MCF 10A (cell line): ENCODE results near the gene CCDC85A. TPM values are rescaled to one million over a fixed set of nuclear protein-coding genes. Genes with fewer than 3 reads are reported as not detected.

Source experiments
- BruUV-seq: library from RNA; stranded (reverse); fragments of 400-500 nt; replicated peaks from 2 replicates; lab custom pipeline; 2021; lab: Mats Ljungman, UMichigan
- CTCF ChIA-PET: fragments of 300-600 bp; sonication (Branson Sonifier 250); formaldehyde crosslinking; extraction: SDS; loops from one replicate; lab custom pipeline; 2021; ENCODE audit warnings: antibody characterized with exemption, inconsistent platforms; lab: Yijun Ruan, JAX
- POLR2A ChIA-PET: fragments of 300-600, 350-650 bp; sonication (Branson Sonifier 250); formaldehyde crosslinking; extraction: SDS; loops from one replicate; lab custom pipeline; 2020; ENCODE audit warnings: antibody characterized with exemption, inconsistent platforms; lab: Yijun Ruan, JAX
- DNase-seq: peaks from one replicate; pipeline ENCODE4 v3.0.0-alpha.2; 2018; ENCODE audit not compliant: unreplicated experiment
- H3K27ac Mint-ChIP-seq: one replicate; pipeline ENCODE4 v1.8.0; 2022; ENCODE audit warnings: mild to moderate bottlenecking, low read depth, mixed read lengths; ENCODE audit not compliant: unreplicated experiment
- H3K27me3 Mint-ChIP-seq: one replicate; pipeline ENCODE4 v1.8.0; 2022; ENCODE audit warnings: mixed read lengths; ENCODE audit not compliant: insufficient read depth, unreplicated experiment
- H3K36me3 Mint-ChIP-seq: one replicate; pipeline ENCODE4 v1.8.0; 2022; ENCODE audit warnings: mild to moderate bottlenecking, moderate library complexity, mixed read lengths; ENCODE audit not compliant: insufficient read depth, unreplicated experiment
- H3K4me1 Mint-ChIP-seq: one replicate; pipeline ENCODE4 v1.8.0; 2022; ENCODE audit warnings: mixed read lengths; ENCODE audit not compliant: insufficient read depth, unreplicated experiment
- H3K4me3 Mint-ChIP-seq: one replicate; pipeline ENCODE4 v1.8.0; 2022; ENCODE audit warnings: mild to moderate bottlenecking, moderate library complexity, mixed read lengths; ENCODE audit not compliant: unreplicated experiment
- H3K9me3 Mint-ChIP-seq: one replicate; pipeline ENCODE4 v1.8.0; 2022; ENCODE audit warnings: mixed read lengths; ENCODE audit not compliant: unreplicated experiment
- CTCF ChIP-seq: fragments of 200-600 bp; IDR thresholded peaks from one replicate; pipeline ENCODE4 v1.8.0; 2022; ENCODE audit warnings: antibody characterized with exemption, mild to moderate bottlenecking; ENCODE audit not compliant: unreplicated experiment
- intact Hi-C: fragments of 100-400 bp; cut with micrococcal nuclease; formaldehyde crosslinking; loops from 2 replicates; pipeline ENCODE4 v1.14.1; 2022
- total RNA-seq: library from RNA; stranded (reverse); gene quantifications from 2 replicates; pipeline ENCODE4 v1.2.3, GENCODE V29; 2022

CCDC85A gene
- total RNA-seq, 1 experiment from 2014 or later, result 0.16 TPM

GRCh38 chr2:56287974-56288373 is 104.2 kb downstream of the CCDC85A start:
- Mint-ChIP-seq H3K27me3 (no peaks in the 10 kb centered on the region), H3K36me3 (no peaks in the 10 kb centered on the region), H3K4me3 (no peak overlapping the region), H3K4me1 (peaks cover 9% of the 10 kb centered on the region), H3K9me3 (no peaks in the 10 kb centered on the region), H3K27ac (no peak overlapping the region)
- BruUV-seq, result no TSS peak
- CTCF ChIA-PET, result interaction anchor here (0.6 kb wide), 1 partner anchor 413 kb away, joined by 5 read pairs; no protein-coding TSS in a partner anchor
- intact Hi-C loops, result loop anchor here (10.0 kb wide), 1 partner anchor 93 kb away; no protein-coding TSS in a partner anchor
- POLR2A ChIA-PET, result no interaction called here
- no peak for TF ChIP-seq CTCF
- no peak for DNase-seq

- Mint-ChIP-seq H3K36me3 (no peaks in the 10 kb centered on the region), H3K4me3 (no peak overlapping the region), H3K27ac (no peak overlapping the region), H3K9me3 (no peaks in the 10 kb centered on the region), H3K27me3 (no peaks in the 10 kb centered on the region), H3K4me1 (peaks cover 9% of the 10 kb centered on the region)
- POLR2A ChIA-PET, result interaction anchor here (0.7 kb wide), 1 partner anchor 235 kb away, joined by 3 read pairs; no protein-coding TSS in a partner anchor
- no peak for DNase-seq
- no TSS peak for BruUV-seq
- CTCF ChIA-PET, result interaction anchor here (1.0 to 1.1 kb wide), 2 partner anchors 25 to 337 kb away, joined by 3 read pairs; no protein-coding TSS in a partner anchor
- intact Hi-C loops, result loop anchor here (10.0 kb wide), 1 partner anchor 94 kb away; no protein-coding TSS in a partner anchor
- no peak for TF ChIP-seq CTCF
Observed at GRCh38 chr2:56288838-56289580, 105.2 kb downstream of the CCDC85A start.

DNA sequence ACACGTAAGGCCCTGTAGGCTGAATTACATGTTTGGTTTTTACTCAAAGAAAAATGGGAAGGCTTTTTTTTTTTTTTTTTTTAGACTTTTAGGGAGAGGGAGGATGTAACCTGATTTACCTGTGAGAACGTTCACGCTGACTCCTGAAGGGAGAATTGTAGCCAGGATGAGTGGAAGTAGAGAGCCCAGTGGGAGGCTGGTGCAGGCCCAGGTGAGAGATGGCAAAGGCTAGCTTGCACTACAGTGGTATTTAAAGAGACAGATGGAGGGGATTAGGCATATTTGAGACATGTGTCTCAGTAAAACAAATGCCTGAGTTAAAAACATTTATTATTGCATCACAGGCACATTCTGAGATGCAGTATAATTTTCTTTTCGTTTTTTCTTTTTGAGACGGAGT is 107.9 kb downstream of the CCDC85A start:
- no peak for TF ChIP-seq CTCF
- ChIA-PET CTCF (no interaction called here), POLR2A (no interaction called here)
- H3K9me3 Mint-ChIP-seq, result no peaks in the 10 kb centered on the region
- H3K4me3 Mint-ChIP-seq, result no peak overlapping the region
- H3K27ac Mint-ChIP-seq, result no peak overlapping the region
- BruUV-seq, result no TSS peak
- DNase-seq, result no peak
- H3K36me3 Mint-ChIP-seq, result no peaks in the 10 kb centered on the region
- H3K4me1 Mint-ChIP-seq, result peaks cover 9% of the 10 kb centered on the region
- intact Hi-C loops, result no loop called here
- no peaks in the 10 kb centered on the region for H3K27me3 Mint-ChIP-seq

DNA sequence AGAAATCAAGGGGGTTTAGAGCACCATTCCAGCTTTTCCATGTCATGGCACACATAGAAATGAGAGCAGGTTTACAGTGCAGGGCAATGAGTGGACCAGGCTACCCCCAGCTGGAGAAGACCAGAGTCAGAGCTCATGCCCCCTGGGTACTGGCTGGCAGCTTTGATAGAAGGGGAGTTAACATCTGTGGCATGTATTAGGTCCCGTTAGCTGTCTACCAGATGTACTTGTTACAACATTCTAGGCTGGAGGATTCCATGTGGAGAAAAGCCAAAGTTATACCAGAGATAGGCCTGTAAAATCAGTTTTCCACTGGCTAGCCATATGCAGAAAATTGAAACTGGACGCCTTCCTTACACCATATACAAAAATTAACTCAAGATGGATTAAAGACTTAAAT is 109.2 kb downstream of the CCDC85A start:
- intact Hi-C loops, result no loop called here
- Mint-ChIP-seq H3K27ac (no peak overlapping the region), H3K4me3 (no peak overlapping the region), H3K36me3 (no peaks in the 10 kb centered on the region), H3K27me3 (no peaks in the 10 kb centered on the region), H3K9me3 (no peaks in the 10 kb centered on the region), H3K4me1 (peaks cover 1% of the 10 kb centered on the region)
- CTCF ChIA-PET, result interaction anchor here (0.7 to 1.2 kb wide), 2 partner anchors 87 to 457 kb away, joined by 3 to 4 read pairs; no protein-coding TSS in a partner anchor
- no peak for TF ChIP-seq CTCF
- DNase-seq, result no peak
- BruUV-seq, result no TSS peak
- POLR2A ChIA-PET, result interaction anchor here (0.8 kb wide), 1 partner anchor 16 kb away, joined by 3 read pairs; no protein-coding TSS in a partner anchor
